HEK293 (cell line): ENCODE data around the gene PRDM11.

Source experiments
- CTCF ChIA-PET: fragments of 350-600 bp; formaldehyde crosslinking; extraction: SDS; loops from one replicate; lab custom pipeline; 2021; ENCODE audit warnings: antibody characterized with exemption; lab: Yijun Ruan, JAX
- POLR2A ChIA-PET: fragments of 300-600 bp; formaldehyde crosslinking; extraction: SDS; loops from one replicate; lab custom pipeline; 2020; ENCODE audit warnings: antibody characterized with exemption, inconsistent platforms; lab: Yijun Ruan, JAX
- H3K27ac ChIP-seq: fragments of 200-500 bp; sonication (Bioruptor generic); 2 replicates; pipeline ENCODE4 v1.5.1; 2014; ENCODE audit warnings: low read depth, low read length, control low read depth, inconsistent platforms; ENCODE audit errors: extremely low read depth
- H3K36me3 ChIP-seq, 2 experiments: fragments of 200-500 bp in 1 of 2; sonication (Bioruptor generic) in 1 of 2; 1 replicate in 1 of 2; 2 replicates in 1 of 2; pipeline ENCODE4 v1.5.1; 2014 to 2017; ENCODE audit warnings: inconsistent platforms in 2 of 2, low read length in 2 of 2; ENCODE audit not compliant: control insufficient read depth in 2 of 2, insufficient read depth in 1 of 2
- H3K4me1 ChIP-seq: fragments of 200-500 bp; sonication (Bioruptor generic); 2 replicates; pipeline ENCODE4 v1.5.1; 2014; ENCODE audit warnings: mild to moderate bottlenecking, low read length, inconsistent platforms; ENCODE audit not compliant: control insufficient read depth, insufficient read depth
- H3K4me3 ChIP-seq: 2 replicates; pipeline ENCODE4 v1.5.1; 2011; ENCODE audit warnings: low read depth, mild to moderate bottlenecking, control low read depth, low read length, moderate library complexity
- H3K9me3 ChIP-seq: fragments of 200-500 bp; sonication (Bioruptor generic); 2 replicates; pipeline ENCODE4 v1.5.1; 2014; ENCODE audit warnings: low read depth, low read length, inconsistent platforms; ENCODE audit not compliant: control insufficient read depth, insufficient read depth
- ATF2 ChIP-seq: fragments of 450-650 bp; formaldehyde crosslinking; IDR thresholded peaks from 2 replicates; pipeline ENCODE4 v1.5.1; 2016; ENCODE audit warnings: missing biosample characterization, missing genetic modification characterization, low read depth
- EGR2 ChIP-seq: fragments of 450-650 bp; formaldehyde crosslinking; IDR thresholded peaks from 2 replicates; pipeline ENCODE4 v1.5.1; 2016; ENCODE audit warnings: low read depth, missing biosample characterization, missing genetic modification characterization
- GLI4 ChIP-seq: fragments of 450-650 bp; formaldehyde crosslinking; IDR thresholded peaks from 2 replicates; pipeline ENCODE4 v1.5.1; 2016; ENCODE audit warnings: missing biosample characterization, missing genetic modification characterization
- HOXA7 ChIP-seq: sonication (generic); formaldehyde crosslinking; IDR thresholded peaks from 2 replicates; pipeline ENCODE4 v1.8.1; 2022; ENCODE audit warnings: missing genetic modification reagents, borderline replicate concordance
- KLF1 ChIP-seq: fragments of 450-650 bp; formaldehyde crosslinking; IDR thresholded peaks from 2 replicates; pipeline ENCODE4 v1.5.1; 2016; ENCODE audit warnings: missing biosample characterization, missing genetic modification characterization
- MYNN ChIP-seq: fragments of 450-650 bp; formaldehyde crosslinking; IDR thresholded peaks from 2 replicates; pipeline ENCODE4 v1.5.1; 2016; ENCODE audit warnings: missing biosample characterization, missing genetic modification characterization, borderline replicate concordance
- PATZ1 ChIP-seq: fragments of 450-650 bp; formaldehyde crosslinking; IDR thresholded peaks from 2 replicates; pipeline ENCODE4 v1.5.1; 2016; ENCODE audit warnings: missing biosample characterization, missing genetic modification characterization
- PRDM4 ChIP-seq: fragments of 450-650 bp; formaldehyde crosslinking; IDR thresholded peaks from 2 replicates; pipeline ENCODE4 v1.5.1; 2017; ENCODE audit warnings: missing biosample characterization, missing genetic modification characterization
- SP7 ChIP-seq: fragments of 450-650 bp; formaldehyde crosslinking; IDR thresholded peaks from 2 replicates; pipeline ENCODE4 v1.5.1; 2016; ENCODE audit warnings: missing biosample characterization, missing genetic modification characterization
- ZBTB21 ChIP-seq: fragments of 450-650 bp; formaldehyde crosslinking; IDR thresholded peaks from 2 replicates; pipeline ENCODE4 v1.5.1; 2017; ENCODE audit warnings: missing biosample characterization, missing genetic modification characterization
- ZBTB44 ChIP-seq: fragments of 450-650 bp; IDR thresholded peaks from 2 replicates; pipeline ENCODE4 v1.5.1; 2018; ENCODE audit warnings: missing biosample characterization, mild to moderate bottlenecking, missing genetic modification characterization
- ZFP41 ChIP-seq: fragments of 450-650 bp; formaldehyde crosslinking; IDR thresholded peaks from 2 replicates; pipeline ENCODE4 v1.5.1; 2016; ENCODE audit warnings: missing biosample characterization, missing genetic modification characterization, borderline replicate concordance
- ZNF155 ChIP-seq: fragments of 450-650 bp; formaldehyde crosslinking; IDR thresholded peaks from 2 replicates; pipeline ENCODE4 v1.5.1; 2016; ENCODE audit warnings: missing biosample characterization, missing genetic modification characterization
- ZNF23 ChIP-seq: fragments of 450-650 bp; formaldehyde crosslinking; IDR thresholded peaks from 2 replicates; pipeline ENCODE4 v1.5.1; 2016; ENCODE audit warnings: missing biosample characterization, missing genetic modification characterization, borderline replicate concordance
- ZNF266 ChIP-seq: fragments of 450-650 bp; formaldehyde crosslinking; IDR thresholded peaks from 2 replicates; pipeline ENCODE4 v1.5.1; 2016; ENCODE audit warnings: missing biosample characterization, missing genetic modification characterization, low read depth
- ZNF274 ChIP-seq, 2 experiments: fragments of 200-500 bp in 1 of 2; fragments of 450-650 bp in 1 of 2; sonication (Bioruptor generic) in 1 of 2; formaldehyde crosslinking in 1 of 2; IDR thresholded peaks; 2 replicates each; pipeline versions ENCODE4 v1.5.1 to v1.6.1; 2014 to 2016; ENCODE audit warnings: borderline replicate concordance in 1 of 2, inconsistent platforms in 1 of 2, low read length in 1 of 2, missing biosample characterization in 1 of 2, missing genetic modification characterization in 1 of 2
- ZNF350 ChIP-seq: fragments of 450-650 bp; formaldehyde crosslinking; IDR thresholded peaks from 2 replicates; pipeline ENCODE4 v1.5.0; 2017; ENCODE audit warnings: missing biosample characterization, mild to moderate bottlenecking, missing genetic modification characterization
- ZNF398 ChIP-seq: fragments of 450-650 bp; formaldehyde crosslinking; IDR thresholded peaks from 2 replicates; pipeline ENCODE4 v1.5.1; 2017; ENCODE audit warnings: missing biosample characterization, missing genetic modification characterization
- ZNF521 ChIP-seq: fragments of 450-650 bp; formaldehyde crosslinking; IDR thresholded peaks from 2 replicates; pipeline ENCODE4 v1.5.1; 2017; ENCODE audit warnings: missing biosample characterization, mild to moderate bottlenecking, missing genetic modification characterization
- ZNF660 ChIP-seq: fragments of 450-650 bp; IDR thresholded peaks from 2 replicates; pipeline ENCODE4 v1.5.1; 2018; ENCODE audit warnings: missing biosample characterization, mild to moderate bottlenecking, missing genetic modification characterization
- ZSCAN30 ChIP-seq: fragments of 450-650 bp; IDR thresholded peaks from 2 replicates; pipeline ENCODE4 v1.5.1; 2018; ENCODE audit warnings: missing biosample characterization, mild to moderate bottlenecking, missing genetic modification characterization, moderate library complexity

PRDM11 gene

GRCh38 chr11:45204761-45205160, 58.3 kb downstream of the PRDM11 start:
- Histone ChIP-seq H3K36me3 (no peaks in the 10 kb centered on the region), H3K9me3 (no peaks in the 10 kb centered on the region), H3K4me3 (no peak overlapping the region), H3K4me1 (no peaks in the 10 kb centered on the region), H3K27ac (no peak overlapping the region)
- no peak for TF ChIP-seq SP7 (tag by site-specific recombination)
- TF ChIP-seq ZNF274 (IDR thresholded peaks at IDR 0.05; ENCODE audit: low read length), result no peak
- TF ChIP-seq ZNF274 (tag by site-specific recombination; IDR thresholded peaks at IDR 0.05; ENCODE audit: borderline replicate concordance), result no peak
- no peak for TF ChIP-seq HOXA7 (CRISPR knock-in tag)
- no peak for TF ChIP-seq ZNF521
- no peak for TF ChIP-seq ZSCAN30 (tag by site-specific recombination)
- ChIA-PET CTCF (interaction anchor here (1.0 kb wide), 1 partner anchor 94 kb away, joined by 5 read pairs; no protein-coding TSS in a partner anchor), POLR2A (no interaction called here)

GRCh38 chr11:45205978-45206377, 59.5 kb downstream of the PRDM11 start:
- peak; percentile 75 for TF ChIP-seq KLF1 (tag by site-specific recombination)
- TF ChIP-seq PRDM4 (tag by site-specific recombination), result no peak
- no peak for TF ChIP-seq ATF2
- no peak for TF ChIP-seq GLI4 (tag by site-specific recombination)
- no peak for TF ChIP-seq ZBTB21 (tag by site-specific recombination)
- no peak for TF ChIP-seq ZNF521
- no peak for TF ChIP-seq ZNF266 (tag by site-specific recombination)
- TF ChIP-seq ZNF23 (tag by site-specific recombination), result no peak
- TF ChIP-seq EGR2 (tag by site-specific recombination), result no peak
- Histone ChIP-seq H3K27ac (no peak overlapping the region), H3K9me3 (no peaks in the 10 kb centered on the region), H3K4me3 (no peak overlapping the region), H3K36me3 (no peaks in the 10 kb centered on the region), H3K4me1 (no peaks in the 10 kb centered on the region)
- CTCF ChIA-PET, result interaction anchor here (1.1 kb wide), 1 partner anchor 27 kb away, joined by 3 read pairs; no protein-coding TSS in a partner anchor
- POLR2A ChIA-PET, result no interaction called here

GRCh38 chr11:45208135-45208534, 61.7 kb downstream of the PRDM11 start:
- Histone ChIP-seq H3K4me3 (no peak overlapping the region), H3K27ac (no peak overlapping the region), H3K9me3 (no peaks in the 10 kb centered on the region), H3K4me1 (no peaks in the 10 kb centered on the region), H3K36me3 (peaks cover 0 to 4% of the 10 kb centered on the region in 2 experiments; a peak in 1 of 3 replicates)
- ChIA-PET CTCF (interaction anchor here (1.1 kb wide), 1 partner anchor 125 kb away, joined by 3 read pairs; no protein-coding TSS in a partner anchor), POLR2A (no interaction called here)
- TF ChIP-seq MYNN (no peak), ZNF660 (tag by site-specific recombination) (no peak), PATZ1 (tag by site-specific recombination) (no peak), ZNF350 (tag by site-specific recombination) (no peak), ZBTB44 (no peak), ZNF398 (tag by site-specific recombination) (no peak), ZFP41 (tag by site-specific recombination) (no peak), ZNF155 (tag by site-specific recombination) (no peak)
